ENCODE data around the gene E2F3. TPM values are rescaled to one million over a fixed set of nuclear protein-coding genes. Genes with fewer than 3 reads are reported as not detected.

E2F3 gene
- total RNA-seq, 4 donors from 2014 or later = 2.2 to 16.3 (median 5.6) TPM

DNA sequence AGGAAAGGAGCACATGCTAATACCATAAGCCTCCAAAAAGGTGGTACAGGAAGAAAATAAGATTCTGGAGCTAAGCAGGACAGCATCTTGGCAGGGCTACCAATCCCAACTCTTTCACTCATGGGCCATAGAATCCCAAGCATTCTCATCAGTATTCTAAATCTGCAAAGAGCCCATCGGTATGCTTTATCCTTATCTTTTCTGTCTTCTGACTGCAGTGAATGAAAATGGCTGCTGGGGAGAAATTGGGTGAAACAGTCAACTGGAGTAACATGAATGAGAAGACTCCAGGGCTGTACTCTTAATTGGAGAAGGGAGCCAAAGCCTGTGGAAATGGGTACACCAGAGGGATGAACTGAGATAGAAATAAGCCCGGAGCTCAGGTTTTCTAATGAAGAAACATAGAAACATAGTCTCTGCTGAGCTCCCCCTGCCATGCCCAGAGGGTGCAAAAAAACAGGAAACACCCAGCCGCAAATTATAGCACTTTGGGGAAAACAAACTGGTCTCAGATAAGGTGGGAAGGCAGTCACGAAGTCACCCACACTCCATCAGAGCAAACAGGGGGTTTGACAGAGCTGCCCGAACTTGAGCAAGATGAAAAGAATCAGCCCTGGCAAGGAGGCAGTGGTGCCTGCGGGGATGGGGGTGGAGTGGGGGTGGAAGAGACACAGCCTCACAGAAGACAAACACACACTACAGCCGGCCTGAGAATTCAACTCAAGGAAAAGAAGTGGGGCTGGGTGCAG is 35.4 kb upstream of the E2F3 start:
- no peak overlapping the region for H3K27ac ChIP-seq
- 52 to 61% methylated on average over 4 to 7 of the region's 7 CpGs for WGBS, 2 donors (ENCODE audit: low coverage in 1 of 2)
- intact Hi-C loops (cut with DNase I; ENCODE audit: low total_unique reads) (no loop called here), in situ Hi-C loops (cut with MboI; ENCODE audit: low pct_ligation_motif_present in 1 of 4, low pct_unique_long_range_greater_than_20kb in 1 of 4, low sequenced_read_pairs in 3 of 4) (no loop called here)
- TF ChIP-seq EP300 (IDR thresholded peaks at IDR 0.05; ENCODE audit: low read depth) (no peak), CTCF (IDR thresholded peaks at IDR 0.05) (no peak), POLR2A (IDR thresholded peaks at IDR 0.05) (no peak), POLR2AphosphoS5 (IDR thresholded peaks at IDR 0.05) (no peak)
- no peaks in the 10 kb centered on the region for H3K9me3 ChIP-seq
- H3K4me1 ChIP-seq = peaks cover 0 to 8% (median 0%) of the 10 kb centered on the region in 4 donors
- peak; percentile 9 for DNase-seq
- no peaks in the 10 kb centered on the region for H3K27me3 ChIP-seq
- no peaks in the 10 kb centered on the region for H3K36me3 ChIP-seq
- no peak overlapping the region for H3K4me3 ChIP-seq

GRCh38 chr6:20367743-20368485 is 33.8 kb upstream of the E2F3 start:
- TF ChIP-seq POLR2A (IDR thresholded peaks at IDR 0.05) = no peak
- no peak for TF ChIP-seq CTCF (IDR thresholded peaks at IDR 0.05)
- no peak for TF ChIP-seq POLR2AphosphoS5 (IDR thresholded peaks at IDR 0.05)
- no peak for TF ChIP-seq EP300 (IDR thresholded peaks at IDR 0.05; ENCODE audit: low read depth)
- H3K27ac ChIP-seq = no peak overlapping the region
- intact Hi-C loops (cut with DNase I; ENCODE audit: low total_unique reads) = no loop called here
- peaks cover 0 to 8% (median 0%) of the 10 kb centered on the region in 4 donors for H3K4me1 ChIP-seq
- no peaks in the 10 kb centered on the region for H3K36me3 ChIP-seq
- WGBS, 2 donors (ENCODE audit: low coverage in 1 of 2) = 23 to 32% methylated on average over 1 of the region's 1 CpG
- no peaks in the 10 kb centered on the region for H3K9me3 ChIP-seq
- no peaks in the 10 kb centered on the region for H3K27me3 ChIP-seq
- in situ Hi-C loops (cut with MboI; ENCODE audit: low pct_ligation_motif_present in 1 of 4, low pct_unique_long_range_greater_than_20kb in 1 of 4, low sequenced_read_pairs in 3 of 4) = no loop called here
- H3K4me3 ChIP-seq = no peak overlapping the region
- DNase-seq = no peak

GRCh38 chr6:20370393-20370792 is 31.3 kb upstream of the E2F3 start:
- intact Hi-C loops (cut with DNase I; ENCODE audit: low total_unique reads) = loop anchor here (1.0 kb wide), 1 partner anchor 40 kb away; no protein-coding TSS in a partner anchor
- no peaks in the 10 kb centered on the region for H3K27me3 ChIP-seq
- in situ Hi-C loops (cut with MboI; ENCODE audit: low pct_ligation_motif_present in 1 of 4, low pct_unique_long_range_greater_than_20kb in 1 of 4, low sequenced_read_pairs in 3 of 4) = no loop called here
- H3K4me3 ChIP-seq = no peak overlapping the region
- TF ChIP-seq CTCF (IDR thresholded peaks at IDR 0.05) = no peak
- no peak for TF ChIP-seq EP300 (IDR thresholded peaks at IDR 0.05; ENCODE audit: low read depth)
- TF ChIP-seq POLR2A (IDR thresholded peaks at IDR 0.05) = no peak
- no peak for TF ChIP-seq POLR2AphosphoS5 (IDR thresholded peaks at IDR 0.05)
- no peak for DNase-seq
- H3K9me3 ChIP-seq = no peaks in the 10 kb centered on the region
- H3K36me3 ChIP-seq = no peaks in the 10 kb centered on the region
- H3K27ac ChIP-seq = no peak overlapping the region
- WGBS, 2 donors (ENCODE audit: low coverage in 1 of 2) = 89 to 100% methylated on average over 1 to 2 of the region's 2 CpGs
- peaks cover 0 to 8% (median 0%) of the 10 kb centered on the region in 4 donors for H3K4me1 ChIP-seq

DNA sequence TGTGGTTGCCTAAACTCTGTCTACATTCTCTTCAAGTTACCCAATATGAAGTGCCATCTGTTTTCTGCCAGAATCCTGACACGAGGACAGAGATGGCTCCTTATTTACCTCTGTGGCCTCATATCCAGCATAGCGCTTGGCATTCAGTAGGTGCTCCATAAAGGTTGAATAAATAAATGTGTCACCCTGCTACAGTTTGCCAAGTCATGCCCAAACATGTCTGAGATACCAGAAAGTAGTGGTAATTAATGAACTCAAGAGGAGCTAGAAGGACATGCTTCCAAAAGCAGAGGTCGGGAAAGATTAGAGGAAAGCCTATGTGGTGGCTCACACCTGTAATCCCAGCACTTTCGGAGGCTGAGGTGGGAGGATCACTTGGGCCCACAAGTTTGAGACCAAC is 30.9 kb upstream of the E2F3 start:
- H3K4me3 ChIP-seq = no peak overlapping the region
- TF ChIP-seq EP300 (IDR thresholded peaks at IDR 0.05; ENCODE audit: low read depth) (no peak), POLR2A (IDR thresholded peaks at IDR 0.05) (no peak), CTCF (IDR thresholded peaks at IDR 0.05) (no peak), POLR2AphosphoS5 (IDR thresholded peaks at IDR 0.05) (no peak)
- no peak overlapping the region for H3K27ac ChIP-seq
- H3K36me3 ChIP-seq = no peaks in the 10 kb centered on the region
- no peaks in the 10 kb centered on the region for H3K27me3 ChIP-seq
- in situ Hi-C loops (cut with MboI; ENCODE audit: low pct_ligation_motif_present in 1 of 4, low pct_unique_long_range_greater_than_20kb in 1 of 4, low sequenced_read_pairs in 3 of 4) = no loop called here
- intact Hi-C loops (cut with DNase I; ENCODE audit: low total_unique reads) = loop anchor here (1.0 kb wide), 1 partner anchor 40 kb away; no protein-coding TSS in a partner anchor
- WGBS, 2 donors (ENCODE audit: low coverage in 1 of 2) = 92 to 96% methylated on average over 4 of the region's 4 CpGs
- DNase-seq = no peak
- peaks cover 0 to 8% (median 0%) of the 10 kb centered on the region in 4 donors for H3K4me1 ChIP-seq
- no peaks in the 10 kb centered on the region for H3K9me3 ChIP-seq

Measured in transverse colon (tissue), 4 donors.